A204.1 (cell line): ENCODE results near the gene TMED1.

ENCODE experiments used
- FAIRE-seq: peaks from 2 replicates; lab custom pipeline; 2012; peaks lifted over from hg19 to GRCh38; lab: Jason Lieb, UNC

TMED1 gene

GRCh38 chr19:10809651-10810285, 26.2 kb downstream of the TMED1 start:
- no peak for FAIRE-seq

- no peak for FAIRE-seq
These were observed 26.9 kb downstream of the TMED1 start for GRCh38 chr19:10808937-10809649.

GRCh38 chr19:10805758-10806247, 30.2 kb downstream of the TMED1 start:
- no peak for FAIRE-seq

DNA sequence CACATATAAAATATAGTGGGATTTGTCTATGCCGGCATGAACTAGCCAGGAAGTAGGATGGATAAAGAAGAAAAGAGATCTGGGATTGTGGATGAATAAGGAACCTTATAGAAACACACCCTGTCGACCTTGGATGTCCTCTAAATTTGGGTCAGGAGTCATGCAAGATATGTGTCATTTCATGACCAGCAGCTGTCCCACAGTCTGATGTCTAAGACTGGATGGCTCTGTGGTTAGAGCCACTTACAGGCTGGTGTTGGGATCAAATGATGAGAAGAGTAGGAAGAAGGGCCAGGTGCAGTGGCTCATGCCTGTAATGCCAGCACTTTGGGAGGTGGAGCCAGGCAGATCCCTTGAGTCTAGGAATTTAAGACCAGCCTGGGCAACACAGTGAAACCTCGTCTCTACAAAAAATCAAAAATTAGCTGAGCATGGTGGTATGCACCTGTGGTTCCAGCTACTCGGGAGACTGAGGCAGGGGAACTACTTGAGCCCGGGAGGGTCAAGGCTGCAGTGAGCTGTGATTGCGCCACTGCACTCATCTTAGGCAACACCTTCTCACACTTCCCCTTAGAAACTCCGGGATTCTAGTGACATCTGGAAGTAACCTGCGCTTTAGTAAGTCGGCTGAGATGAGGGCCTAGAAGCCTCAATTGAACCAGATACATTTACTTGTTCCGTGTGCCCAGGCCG, 30.8 kb downstream of the TMED1 start:
- FAIRE-seq: no peak

DNA sequence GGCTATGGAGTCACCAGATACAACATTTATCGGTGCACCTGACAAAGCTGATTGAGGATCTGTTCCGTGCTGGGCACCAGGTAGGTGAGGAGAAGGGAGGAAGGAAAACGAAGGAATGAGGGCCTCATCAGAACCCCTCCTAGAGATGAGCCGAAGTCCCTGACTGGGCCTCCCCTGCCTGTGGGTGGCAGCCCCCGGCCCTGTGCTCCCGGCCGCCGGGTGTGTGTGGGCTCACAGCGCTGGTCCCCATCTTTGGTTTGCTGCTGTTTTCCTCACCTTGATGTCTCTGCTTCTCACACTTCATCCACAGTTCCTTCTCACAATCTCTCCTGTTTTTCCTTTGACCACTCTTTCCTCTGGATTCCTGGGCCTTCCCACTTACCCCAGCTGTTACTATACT, 32.8 kb downstream of the TMED1 start:
- no peak for FAIRE-seq

DNA sequence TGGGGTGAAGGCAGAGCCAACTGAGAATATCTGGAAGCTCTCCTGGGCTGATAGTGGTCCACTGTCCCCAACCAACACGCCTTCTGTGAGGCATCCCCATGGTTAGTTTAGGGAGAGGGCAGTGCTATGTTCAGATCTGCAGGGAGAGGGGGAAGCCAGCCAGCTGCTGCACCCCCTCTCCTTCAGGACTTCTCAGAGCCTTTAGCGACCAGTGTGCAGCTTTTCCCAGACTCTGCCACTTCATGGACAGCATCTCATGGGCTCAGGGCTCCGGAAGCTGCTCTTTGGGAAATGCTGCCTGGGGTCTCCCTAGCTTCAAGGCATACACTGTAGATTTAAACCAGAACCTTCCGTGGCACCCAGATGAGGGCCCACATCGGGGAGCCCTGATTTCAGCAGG, 33.5 kb downstream of the TMED1 start:
- FAIRE-seq: no peak

- no peak for FAIRE-seq
These were observed 35.5 kb downstream of the TMED1 start for GRCh38 chr19:10800488-10800887.

- no peak for FAIRE-seq
These were observed 38.3 kb downstream of the TMED1 start for GRCh38 chr19:10797541-10798256.

- no peak for FAIRE-seq
These were observed 38.9 kb downstream of the TMED1 start for GRCh38 chr19:10797078-10797477.

- FAIRE-seq: no peak
These were observed 39.4 kb downstream of the TMED1 start for GRCh38 chr19:10796653-10797052.

DNA sequence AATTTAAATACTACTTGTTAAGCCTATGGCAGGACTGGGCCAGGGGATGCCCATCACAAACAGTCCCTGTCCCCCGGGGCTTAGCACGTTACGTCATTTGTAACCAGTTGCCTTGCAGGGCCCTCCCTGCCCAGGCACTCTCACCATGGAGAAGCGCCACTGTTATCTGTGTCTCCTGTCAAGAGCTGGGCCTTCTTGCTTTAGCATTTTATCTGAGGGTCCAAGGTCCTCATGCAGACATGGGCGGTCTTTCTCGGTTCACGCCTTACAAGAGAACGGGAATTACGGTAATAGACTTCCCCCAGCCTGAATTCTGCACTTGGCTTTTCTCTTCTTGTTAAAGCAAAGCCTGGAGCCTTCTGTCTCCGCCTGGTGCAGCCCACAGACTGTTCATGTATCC, 46.1 kb downstream of the TMED1 start:
- no peak for FAIRE-seq

DNA sequence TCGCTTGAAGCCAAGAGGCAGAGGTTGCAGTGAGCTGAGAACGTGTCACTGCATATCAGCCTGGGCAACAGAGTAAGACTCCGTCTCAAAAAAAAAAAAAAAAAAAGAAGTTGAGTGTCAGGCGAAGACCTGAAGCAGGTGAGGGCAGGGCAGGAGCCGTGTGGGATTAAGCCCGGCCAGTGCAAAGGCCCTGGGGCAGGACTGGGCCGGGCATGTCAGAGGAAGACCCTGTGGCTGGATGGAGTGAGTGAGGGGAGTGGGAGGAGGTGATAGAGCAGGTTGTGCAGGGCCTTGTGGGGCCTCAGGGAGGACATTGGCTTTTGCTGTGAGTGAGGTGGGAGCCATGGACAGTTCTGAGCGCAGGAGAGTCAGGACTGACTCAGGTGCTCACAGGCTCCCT, 47.9 kb downstream of the TMED1 start:
- no peak for FAIRE-seq

DNA sequence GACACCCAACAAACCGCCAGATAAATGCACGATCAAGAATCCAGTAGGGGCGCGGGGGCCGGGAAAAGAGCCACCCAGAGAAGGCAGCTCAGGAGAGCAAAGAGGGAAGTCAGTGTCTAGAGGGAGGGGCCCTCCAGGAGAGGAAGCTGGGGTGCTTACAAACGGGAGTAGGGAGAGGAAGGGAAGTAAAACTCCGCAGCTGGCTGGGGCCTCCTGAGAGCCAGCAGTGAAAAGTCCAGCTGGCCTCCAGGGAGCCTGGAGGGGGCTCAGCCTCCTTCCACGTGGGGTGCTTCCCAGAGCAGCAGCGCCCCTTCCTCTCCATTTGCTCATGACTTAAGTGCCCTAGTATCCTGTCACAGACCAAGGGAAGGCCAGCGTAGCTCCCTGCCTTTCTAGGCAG, 51.8 kb downstream of the TMED1 start:
- FAIRE-seq: no peak

GRCh38 chr19:10782795-10783194, 53.2 kb downstream of the TMED1 start:
- no peak for FAIRE-seq
